Upper lobe of left lung (tissue), 6 donors: ENCODE results near the gene ARIH2. TPM values are rescaled to one million over a fixed set of nuclear protein-coding genes. Genes with fewer than 3 reads are reported as not detected.
A peak's percentile ranks its signal among the peaks of the same experiment; 100 is the strongest.
"Not testable (repeated sequence)": the region's sequence is repeated elsewhere in the genome, so short reads cannot be mapped to it uniquely, and the experiment has no call there.

Experiments
- ATAC-seq, 2 donors: fragments of 200-7000 bp; cut with Tn5 transposase; one replicate each; pipeline ENCODE4 v1.9.1; 2022; ENCODE audit warnings: mild to moderate bottlenecking in 2 of 2, moderate library complexity in 2 of 2; ENCODE audit not compliant: low FRiP score in 2 of 2
- DNase-seq, 2 donors: peaks; one replicate each; pipeline ENCODE4 v3.0.0-alpha.2; 2019 to 2020
- H3K27ac ChIP-seq, 4 donors: fragments of 200-600 bp; sonication (generic); one replicate each; pipeline ENCODE4 v1.5.1; 2016 to 2019
- H3K27me3 ChIP-seq, 4 donors: fragments of 200-600 bp; sonication (generic); one replicate each; pipeline ENCODE4 v1.5.1; 2017 to 2019
- H3K36me3 ChIP-seq, 4 donors: fragments of 200-600 bp; sonication (generic); one replicate each; pipeline ENCODE4 v1.5.1; 2016 to 2019
- H3K4me1 ChIP-seq, 4 donors: fragments of 200-600 bp; sonication (generic); one replicate each; pipeline ENCODE4 v1.5.1; 2018 to 2019
- H3K4me3 ChIP-seq, 4 donors: fragments of 200-600 bp; sonication (generic); one replicate each; pipeline ENCODE4 v1.5.1; 2017 to 2019; ENCODE audit warnings: mild to moderate bottlenecking in 2 of 4, moderate library complexity in 1 of 4
- H3K9me3 ChIP-seq, 4 donors: fragments of 200-600 bp; sonication (generic); one replicate each; pipeline ENCODE4 v1.5.1; 2018 to 2019
- EP300 ChIP-seq, 4 donors: sonication (generic); formaldehyde crosslinking; IDR thresholded peaks; one replicate each; pipeline ENCODE4 v1.5.1; 2017; ENCODE audit warnings: antibody characterized with exemption in 4 of 4, control low read depth in 2 of 4
- POLR2A ChIP-seq, 4 donors: fragments of 450-650 bp; IDR thresholded peaks; one replicate each; pipeline ENCODE4 v1.5.1; 2016 to 2017; ENCODE audit warnings: antibody characterized with exemption in 4 of 4, mild to moderate bottlenecking in 2 of 4
- POLR2AphosphoS5 ChIP-seq, 2 donors: sonication (generic); formaldehyde crosslinking; IDR thresholded peaks; one replicate each; pipeline ENCODE4 v1.5.1; 2017; ENCODE audit warnings: antibody characterized with exemption in 2 of 2
- WGBS, 2 donors: methylation state at CpG; one replicate each; pipeline ENCODE4 v1.1.5; 2017 to 2018; 5-methylcytosine and 5-hydroxymethylcytosine counted together
- total RNA-seq, 6 donors: library from RNA; depleted of rRNA in 4 of 6; stranded (reverse); fragments of >200 nt in 4 of 6; gene quantifications; one replicate each; pipeline versions ENCODE4 v1.1.0 to v1.2.1, GENCODE V29; 2016 to 2021
- TF ChIP-seq, protein P1 (sequence below), 6 experiments: fragments of 450-650 bp in 4 of 6; fragments of 200-600 bp in 2 of 6; sonication (generic) in 2 of 6; IDR thresholded peaks; one replicate each; pipeline ENCODE4 v1.5.1; 2016 to 2019; ENCODE audit warnings: antibody characterized with exemption in 6 of 6
- donor health status: DM: no; HTN: no; CAD: no; lungs with moderate emphysema.
- donor health status: DM: no; HTN: yes; CAD: no; lungs with severe emphysema.

The ARIH2 gene
- total RNA-seq, 6 donors from 2014 or later = 81.2 to 190 (median 91.0) TPM

DNA sequence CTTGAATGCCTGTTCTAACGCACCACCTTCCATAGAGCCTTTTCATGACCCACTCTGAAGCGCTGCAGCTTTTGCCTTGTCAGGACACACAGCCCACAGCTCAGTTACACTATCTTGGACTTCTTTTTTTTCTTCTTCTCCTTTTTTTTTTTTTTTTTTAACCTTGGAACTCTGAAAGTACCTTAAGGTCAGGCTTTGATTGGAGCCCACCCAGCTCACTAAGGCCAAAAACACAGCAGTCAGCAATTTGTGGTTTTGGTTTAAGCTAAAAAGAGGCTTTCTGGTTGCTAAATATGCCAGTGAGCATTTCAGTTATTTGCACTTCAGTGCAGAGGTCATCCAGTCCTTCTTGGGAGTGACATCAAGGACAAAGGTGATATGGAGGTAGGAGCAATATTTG, 21.7 kb upstream of the ARIH2 start:
- no peak for ATAC-seq
- WGBS, 2 donors = 66 to 78% methylated on average over 2 of the region's 2 CpGs

DNA sequence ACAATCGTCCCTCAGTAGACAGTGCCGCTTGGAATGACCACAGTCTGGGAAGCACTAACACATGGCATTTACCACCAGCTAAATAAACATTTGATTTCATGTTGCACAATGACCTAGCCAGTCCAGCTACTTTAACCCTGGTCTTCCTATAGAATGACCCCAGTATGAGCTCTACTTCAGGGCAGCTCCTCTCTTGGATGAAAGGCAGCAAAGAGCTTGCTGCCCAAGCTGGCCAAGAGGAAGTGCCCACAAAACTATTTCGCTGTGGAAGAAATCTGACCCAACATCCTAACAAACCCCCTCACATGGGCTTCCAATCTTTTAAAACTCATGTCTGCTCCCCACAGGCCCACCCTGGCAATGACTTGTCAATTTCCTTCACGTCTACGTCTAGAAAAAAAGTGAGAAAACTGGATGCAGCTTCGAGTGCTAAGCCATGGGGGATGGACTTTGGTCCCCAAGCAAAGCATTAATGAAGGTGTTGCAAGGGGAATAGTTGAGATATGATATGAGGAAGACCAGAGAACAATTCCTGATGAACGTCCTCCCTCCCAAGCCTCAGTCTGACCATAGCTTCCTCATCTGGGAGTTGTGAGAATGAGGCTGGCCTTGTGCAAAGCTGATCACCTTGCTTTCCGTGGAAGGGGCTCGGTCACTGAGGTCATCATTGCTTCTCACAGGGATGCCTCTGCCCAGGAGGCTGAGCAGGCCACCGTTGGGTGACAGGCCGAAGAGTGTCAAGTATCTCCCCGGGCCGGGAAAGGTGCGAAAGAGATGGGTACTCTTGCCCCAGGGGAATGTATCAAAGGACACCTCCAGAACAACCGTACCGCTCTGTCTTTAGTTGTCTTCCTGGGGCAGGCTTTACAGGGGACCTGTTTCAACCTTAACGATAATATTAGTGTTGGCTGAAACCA, 20.9 kb upstream of the ARIH2 start:
- Histone ChIP-seq H3K9me3 (no peaks in the 10 kb centered on the region), H3K36me3 (no peaks in the 10 kb centered on the region), H3K27me3 (no peaks in the 10 kb centered on the region), H3K27ac (peak overlapping the region; percentile 75 to 88 (median 86)), H3K4me3 (peak overlapping the region; percentile 59 to 83 (median 74)), H3K4me1 (peaks cover 12 to 24% (median 17%) of the 10 kb centered on the region in 4 donors)
- TF ChIP-seq EP300 (IDR thresholded peaks at IDR 0.05) (no peak), POLR2A (IDR thresholded peaks at IDR 0.05) (no peak), POLR2AphosphoS5 (IDR thresholded peaks at IDR 0.05) (no peak)
- TF ChIP-seq, protein P1, sequence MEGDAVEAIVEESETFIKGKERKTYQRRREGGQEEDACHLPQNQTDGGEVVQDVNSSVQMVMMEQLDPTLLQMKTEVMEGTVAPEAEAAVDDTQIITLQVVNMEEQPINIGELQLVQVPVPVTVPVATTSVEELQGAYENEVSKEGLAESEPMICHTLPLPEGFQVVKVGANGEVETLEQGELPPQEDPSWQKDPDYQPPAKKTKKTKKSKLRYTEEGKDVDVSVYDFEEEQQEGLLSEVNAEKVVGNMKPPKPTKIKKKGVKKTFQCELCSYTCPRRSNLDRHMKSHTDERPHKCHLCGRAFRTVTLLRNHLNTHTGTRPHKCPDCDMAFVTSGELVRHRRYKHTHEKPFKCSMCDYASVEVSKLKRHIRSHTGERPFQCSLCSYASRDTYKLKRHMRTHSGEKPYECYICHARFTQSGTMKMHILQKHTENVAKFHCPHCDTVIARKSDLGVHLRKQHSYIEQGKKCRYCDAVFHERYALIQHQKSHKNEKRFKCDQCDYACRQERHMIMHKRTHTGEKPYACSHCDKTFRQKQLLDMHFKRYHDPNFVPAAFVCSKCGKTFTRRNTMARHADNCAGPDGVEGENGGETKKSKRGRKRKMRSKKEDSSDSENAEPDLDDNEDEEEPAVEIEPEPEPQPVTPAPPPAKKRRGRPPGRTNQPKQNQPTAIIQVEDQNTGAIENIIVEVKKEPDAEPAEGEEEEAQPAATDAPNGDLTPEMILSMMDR (IDR thresholded peaks at IDR 0.05) = no peak
- ATAC-seq = peak in 1 of 2 donors; percentile 19
- DNase-seq = no peak
- 35 to 43% methylated on average over 13 to 17 of the region's 17 CpGs for WGBS, 2 donors

More for the DNA sequence above, 21.7 kb upstream of the ARIH2 start:
- H3K4me1 ChIP-seq = peaks cover 12 to 24% (median 17%) of the 10 kb centered on the region in 4 donors
- H3K9me3 ChIP-seq = no peaks in the 10 kb centered on the region
- H3K27me3 ChIP-seq = no peaks in the 10 kb centered on the region
- TF ChIP-seq POLR2A (IDR thresholded peaks at IDR 0.05) (no peak), EP300 (IDR thresholded peaks at IDR 0.05) (no peak), POLR2AphosphoS5 (IDR thresholded peaks at IDR 0.05) (no peak)
- TF ChIP-seq, protein P1 (IDR thresholded peaks at IDR 0.05) = no peak
- no peak overlapping the region for H3K4me3 ChIP-seq
- DNase-seq = no peak
- peaks cover 0 to 2% (median 0%) of the 10 kb centered on the region in 4 donors for H3K36me3 ChIP-seq
- H3K27ac ChIP-seq = peak overlapping the region in 2 of 4 donors; percentile 84 to 88

DNA sequence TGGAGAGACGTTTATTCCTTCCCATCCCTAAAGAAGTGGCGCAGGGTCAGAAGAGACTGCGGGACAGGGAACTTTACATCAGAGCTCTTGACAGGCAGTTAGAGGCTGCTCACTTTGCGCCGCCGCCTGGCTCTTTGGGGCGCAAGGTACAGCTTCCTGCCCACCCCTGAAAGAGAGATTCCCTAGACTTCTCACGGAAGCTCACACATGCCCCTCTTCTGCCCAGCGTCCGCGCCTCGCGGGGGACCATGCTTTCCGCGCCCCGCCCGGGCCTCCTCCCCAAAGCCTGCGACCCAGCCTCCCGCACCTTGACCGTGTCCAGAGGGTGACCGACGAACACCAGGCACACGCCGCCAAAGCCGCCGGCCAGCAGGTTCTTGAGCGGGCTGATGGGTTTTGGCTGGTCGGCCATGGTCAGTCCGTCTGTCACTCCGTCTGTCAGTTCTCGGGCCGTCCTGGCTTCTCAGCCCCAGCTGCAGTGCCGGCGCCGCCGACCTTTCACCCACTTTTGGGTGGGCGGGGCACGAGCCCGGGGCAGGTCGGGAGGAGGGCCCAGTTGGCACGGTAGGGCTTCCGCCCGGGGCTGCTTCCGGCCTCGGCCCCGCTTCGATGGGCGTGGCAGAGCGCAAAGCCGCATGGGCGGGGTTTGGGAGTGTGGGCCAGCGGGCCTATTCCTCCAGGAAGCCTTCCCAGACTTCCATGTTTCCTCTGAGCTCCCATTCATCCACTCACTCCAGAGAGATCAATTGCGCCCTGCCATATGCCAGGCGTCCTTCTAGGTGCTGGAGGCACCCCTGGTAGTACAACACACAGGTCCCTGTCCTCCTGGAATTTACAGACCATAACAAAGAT, 20.0 kb upstream of the ARIH2 start, which contains the start of gene SLC25A20:
Gene SLC25A20, minus strand, starts transcription at position 500 of the 852 bp plus-strand sequence. Its CDS starts 88 bp downstream, at position 412.
- Histone ChIP-seq H3K4me3 (peak within 1 kb of the TSS; percentile 59 to 83 (median 74)), H3K4me1 (peaks cover 12 to 24% (median 17%) of the 10 kb centered on the region in 4 donors), H3K9me3 (no peaks in the 10 kb centered on the region), H3K36me3 (no peaks in the 10 kb centered on the region), H3K27ac (peak within 1 kb of the TSS; percentile 75 to 88 (median 86)), H3K27me3 (no peaks in the 10 kb centered on the region)
- ATAC-seq (peak; percentile 98 to 99), DNase-seq (peak; percentile 95 to 98)
- WGBS, 2 donors = 3 to 5% methylated on average over 22 to 50 of the region's 54 CpGs
- TF ChIP-seq EP300 (IDR thresholded peaks at IDR 0.05) (peak in 1 of 4 donors; percentile 30), POLR2AphosphoS5 (IDR thresholded peaks at IDR 0.05) (peak; percentile 80 to 81), POLR2A (IDR thresholded peaks at IDR 0.05) (peak in 1 of 4 donors; percentile 51)
- TF ChIP-seq, protein P1 (IDR thresholded peaks at IDR 0.05) = peak in 1 of 6 experiments; percentile 3

DNA sequence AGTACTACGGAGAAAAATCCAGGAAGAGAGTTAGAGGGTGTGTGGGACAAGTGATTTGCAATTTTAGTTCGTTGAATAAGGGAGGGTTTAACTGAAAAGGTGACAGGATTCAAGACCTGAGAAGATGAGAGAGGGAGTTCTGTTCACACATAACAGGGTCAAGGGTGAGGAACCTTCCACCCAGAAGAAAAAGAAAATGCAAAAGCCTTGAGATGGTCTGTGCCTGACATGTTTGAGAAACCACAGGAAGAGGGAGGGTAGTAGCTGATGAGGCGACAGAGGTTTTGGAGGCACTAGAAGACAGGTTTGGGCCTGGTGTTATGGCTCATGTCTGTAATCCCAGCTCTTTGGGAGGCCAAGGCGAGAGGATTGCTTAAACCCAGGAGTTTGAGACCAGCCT, 19.4 kb upstream of the ARIH2 start:
- Histone ChIP-seq H3K36me3 (no peaks in the 10 kb centered on the region), H3K27ac (peak overlapping the region; percentile 75 to 88 (median 86)), H3K27me3 (no peaks in the 10 kb centered on the region), H3K4me3 (peak overlapping the region in 3 of 4 donors; percentile 59 to 83 (median 80)), H3K4me1 (peaks cover 12 to 24% (median 17%) of the 10 kb centered on the region in 4 donors), H3K9me3 (no peaks in the 10 kb centered on the region)
- WGBS, 2 donors = 55 to 68% methylated on average over 4 of the region's 4 CpGs
- DNase-seq (no peak), ATAC-seq (no peak)
- no peak for TF ChIP-seq POLR2AphosphoS5 (IDR thresholded peaks at IDR 0.05)
- TF ChIP-seq, protein P1 (IDR thresholded peaks at IDR 0.05) = no peak
- no peak for TF ChIP-seq EP300 (IDR thresholded peaks at IDR 0.05)

DNA sequence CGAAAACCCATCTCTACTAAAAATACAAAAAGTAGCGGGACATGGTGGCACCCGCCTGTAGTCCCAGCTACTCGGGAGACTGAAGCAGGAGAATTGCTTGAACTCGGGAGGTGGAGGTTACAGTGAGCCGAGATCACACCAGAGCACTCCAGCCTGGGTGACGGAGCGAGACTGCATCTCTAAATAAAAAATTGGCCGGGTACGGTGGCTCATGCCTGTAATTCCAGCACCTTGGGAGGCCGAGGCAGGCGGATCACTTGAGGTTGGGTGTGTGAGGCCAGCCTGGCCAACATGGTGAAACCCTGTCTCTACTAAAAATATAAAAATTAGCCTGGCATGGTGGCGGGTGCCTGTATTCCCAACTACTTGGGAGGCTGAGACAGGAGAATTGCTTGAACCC, 11.6 kb upstream of the ARIH2 start:
- not testable (repeated sequence) for H3K4me1 ChIP-seq, H3K27ac ChIP-seq, H3K9me3 ChIP-seq, H3K4me3 ChIP-seq, H3K27me3 ChIP-seq, H3K36me3 ChIP-seq, DNase-seq, ATAC-seq
- 90 to 97% methylated on average over 13 of the region's 13 CpGs for WGBS, 2 donors
